Measurements from ENCODE around the gene SPATA32.

GRCh38 chr17:45248132-45248957 is 13.5 kb downstream of the SPATA32 start:
- TF ChIP-seq, protein P1, sequence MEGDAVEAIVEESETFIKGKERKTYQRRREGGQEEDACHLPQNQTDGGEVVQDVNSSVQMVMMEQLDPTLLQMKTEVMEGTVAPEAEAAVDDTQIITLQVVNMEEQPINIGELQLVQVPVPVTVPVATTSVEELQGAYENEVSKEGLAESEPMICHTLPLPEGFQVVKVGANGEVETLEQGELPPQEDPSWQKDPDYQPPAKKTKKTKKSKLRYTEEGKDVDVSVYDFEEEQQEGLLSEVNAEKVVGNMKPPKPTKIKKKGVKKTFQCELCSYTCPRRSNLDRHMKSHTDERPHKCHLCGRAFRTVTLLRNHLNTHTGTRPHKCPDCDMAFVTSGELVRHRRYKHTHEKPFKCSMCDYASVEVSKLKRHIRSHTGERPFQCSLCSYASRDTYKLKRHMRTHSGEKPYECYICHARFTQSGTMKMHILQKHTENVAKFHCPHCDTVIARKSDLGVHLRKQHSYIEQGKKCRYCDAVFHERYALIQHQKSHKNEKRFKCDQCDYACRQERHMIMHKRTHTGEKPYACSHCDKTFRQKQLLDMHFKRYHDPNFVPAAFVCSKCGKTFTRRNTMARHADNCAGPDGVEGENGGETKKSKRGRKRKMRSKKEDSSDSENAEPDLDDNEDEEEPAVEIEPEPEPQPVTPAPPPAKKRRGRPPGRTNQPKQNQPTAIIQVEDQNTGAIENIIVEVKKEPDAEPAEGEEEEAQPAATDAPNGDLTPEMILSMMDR (conservative IDR thresholded peaks at IDR 0.05): no peak
- no peak for TF ChIP-seq ZFX (IDR thresholded peaks at IDR 0.05)

Measured in C4-2B (cell line).